Kidney (tissue), 14 donors: ENCODE measurements around the gene ZDHHC14. TPM values are rescaled to one million over a fixed set of nuclear protein-coding genes. Genes with fewer than 3 reads are reported as not detected.
"Not testable (repeated sequence)": the region's sequence is repeated elsewhere in the genome, so short reads cannot be mapped to it uniquely, and the experiment has no call there.

Source experiments
- DNase-seq, 5 donors: peaks; one replicate each; pipeline ENCODE4 v3.0.0-alpha.2; 2013 to 2020
- FAIRE-seq: peaks from 2 replicates; lab custom pipeline; 2012; peaks lifted over from hg19 to GRCh38; lab: Jason Lieb, UNC
- H3K27ac ChIP-seq, 2 donors: one replicate each; pipeline ENCODE4 v1.7.0; 2013; ENCODE audit warnings: low read depth in 2 of 2, low read length in 2 of 2, inconsistent platforms in 1 of 2
- H3K27me3 ChIP-seq: one replicate; pipeline ENCODE4 v1.7.1; 2013; ENCODE audit warnings: low read length, inconsistent platforms; ENCODE audit not compliant: control insufficient read depth, insufficient read depth
- H3K36me3 ChIP-seq, 3 donors: one replicate each; pipeline versions ENCODE4 v1.7.0 to v1.7.1; 2013; ENCODE audit warnings: low read length in 3 of 3, control low read depth in 1 of 3, inconsistent platforms in 1 of 3; ENCODE audit not compliant: insufficient read depth in 3 of 3, control insufficient read depth in 2 of 3
- H3K4me1 ChIP-seq, 3 donors: one replicate each; pipeline versions ENCODE4 v1.7.0 to v1.7.1; 2013; ENCODE audit warnings: low read length in 3 of 3, inconsistent platforms in 1 of 3, low read depth in 1 of 3; ENCODE audit not compliant: control insufficient read depth in 2 of 3, insufficient read depth in 2 of 3
- H3K4me3 ChIP-seq, 3 donors: one replicate each; pipeline versions ENCODE4 v1.7.0 to v1.8.1; 2013; ENCODE audit warnings: low read length in 3 of 3, control low read depth in 1 of 3, inconsistent platforms in 1 of 3
- H3K9ac ChIP-seq, 3 donors: one replicate each; pipeline versions ENCODE4 v1.7.0 to v1.7.1; 2013; ENCODE audit warnings: low read length in 3 of 3, control low read depth in 1 of 3, inconsistent platforms in 1 of 3
- H3K9me3 ChIP-seq, 3 donors: one replicate each; pipeline versions ENCODE4 v1.7.0 to v1.7.1; 2013; ENCODE audit warnings: low read length in 3 of 3, control low read depth in 1 of 3, inconsistent platforms in 1 of 3; ENCODE audit not compliant: control insufficient read depth in 2 of 3, insufficient read depth in 1 of 3
- intact Hi-C: fragments of 100-400 bp; cut with DNase I; formaldehyde crosslinking; loops from one replicate; pipeline ENCODE4 v1.11.1; 2022
- polyA plus RNA-seq: library from polyadenylated mRNA; stranded (reverse); fragments of 350-450 nt; fragmentation: Illumina TruSeq; extraction: RNeasy Lipid Tissue Mini Kit (QIAGEN cat#74804); gene quantifications from one replicate; pipeline ENCODE4 v1.2.3, GENCODE V29; 2014; ENCODE audit warnings: low read depth, low replicate concordance; ENCODE audit not compliant: insufficient read depth
- total RNA-seq: library from RNA; stranded (reverse); fragmentation: NEBNext Ultra II Directional; extraction: Animal tissue kit (Norgen Biotek cat#: 25700); gene quantifications from one replicate; pipeline ENCODE4 v1.2.1, GENCODE V29; 2021
- TF ChIP-seq, protein P1 (sequence below): IDR thresholded peaks from 3 replicates; pipeline ENCODE4 v1.5.1; 2012; ENCODE audit warnings: mild to moderate bottlenecking, moderate library complexity, borderline replicate concordance; ENCODE audit not compliant: insufficient read depth; ENCODE audit errors: extremely low read depth
- donor health status: control.
- donor health status: control.
- donor health status: control.
- donor health status: control.
- donor health status: control.
- donor health status: DM: yes; HTN: yes; CAD: no.
- donor health status: Normal renal cell carcinoma (clear cell type).

The ZDHHC14 gene
- total and polyA plus RNA-seq, 2 donors from 2014 or later, result 13.5 to 26.7 TPM

GRCh38 chr6:157406661-157407060 lies 25.7 kb downstream of the ZDHHC14 start:
- no peaks in the 10 kb centered on the region for H3K4me1 ChIP-seq
- no peak for FAIRE-seq
- H3K9me3 ChIP-seq, result no peaks in the 10 kb centered on the region
- H3K9ac ChIP-seq, result no peak overlapping the region
- TF ChIP-seq, protein P1, sequence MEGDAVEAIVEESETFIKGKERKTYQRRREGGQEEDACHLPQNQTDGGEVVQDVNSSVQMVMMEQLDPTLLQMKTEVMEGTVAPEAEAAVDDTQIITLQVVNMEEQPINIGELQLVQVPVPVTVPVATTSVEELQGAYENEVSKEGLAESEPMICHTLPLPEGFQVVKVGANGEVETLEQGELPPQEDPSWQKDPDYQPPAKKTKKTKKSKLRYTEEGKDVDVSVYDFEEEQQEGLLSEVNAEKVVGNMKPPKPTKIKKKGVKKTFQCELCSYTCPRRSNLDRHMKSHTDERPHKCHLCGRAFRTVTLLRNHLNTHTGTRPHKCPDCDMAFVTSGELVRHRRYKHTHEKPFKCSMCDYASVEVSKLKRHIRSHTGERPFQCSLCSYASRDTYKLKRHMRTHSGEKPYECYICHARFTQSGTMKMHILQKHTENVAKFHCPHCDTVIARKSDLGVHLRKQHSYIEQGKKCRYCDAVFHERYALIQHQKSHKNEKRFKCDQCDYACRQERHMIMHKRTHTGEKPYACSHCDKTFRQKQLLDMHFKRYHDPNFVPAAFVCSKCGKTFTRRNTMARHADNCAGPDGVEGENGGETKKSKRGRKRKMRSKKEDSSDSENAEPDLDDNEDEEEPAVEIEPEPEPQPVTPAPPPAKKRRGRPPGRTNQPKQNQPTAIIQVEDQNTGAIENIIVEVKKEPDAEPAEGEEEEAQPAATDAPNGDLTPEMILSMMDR, result no peak
- DNase-seq, result no peak
- intact Hi-C loops, result no loop called here
- peaks cover 0 to 4% (median 0%) of the 10 kb centered on the region in 3 donors for H3K36me3 ChIP-seq
- no peaks in the 10 kb centered on the region for H3K27me3 ChIP-seq
- H3K4me3 ChIP-seq, result no peak overlapping the region
- no peak overlapping the region for H3K27ac ChIP-seq

DNA sequence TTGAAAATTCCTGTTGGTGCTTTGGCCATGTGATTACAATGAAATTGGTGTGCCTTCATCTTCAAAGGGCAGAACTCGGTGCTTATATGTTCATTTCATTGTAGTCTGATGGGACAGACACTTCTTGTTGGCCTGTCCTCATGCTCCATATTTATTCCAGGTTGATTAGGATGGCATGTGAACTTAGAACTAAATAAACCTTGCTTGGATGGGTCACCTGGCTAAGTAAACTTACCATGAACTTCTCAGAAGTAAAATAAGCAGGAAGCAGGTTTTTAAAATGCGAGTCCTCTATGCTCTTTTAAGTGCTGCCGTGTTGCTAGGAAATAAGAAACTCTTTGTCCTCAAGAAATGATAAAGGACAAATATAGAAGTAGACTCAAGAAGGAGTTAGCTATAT lies 26.7 kb downstream of the ZDHHC14 start:
- Histone ChIP-seq H3K27ac (no peak overlapping the region), H3K9ac (no peak overlapping the region), H3K9me3 (no peaks in the 10 kb centered on the region), H3K4me1 (no peaks in the 10 kb centered on the region), H3K4me3 (no peak overlapping the region), H3K36me3 (no peaks in the 10 kb centered on the region), H3K27me3 (no peaks in the 10 kb centered on the region)
- DNase-seq (no peak), FAIRE-seq (no peak)
- intact Hi-C loops, result no loop called here
- TF ChIP-seq, protein P1, result no peak

DNA sequence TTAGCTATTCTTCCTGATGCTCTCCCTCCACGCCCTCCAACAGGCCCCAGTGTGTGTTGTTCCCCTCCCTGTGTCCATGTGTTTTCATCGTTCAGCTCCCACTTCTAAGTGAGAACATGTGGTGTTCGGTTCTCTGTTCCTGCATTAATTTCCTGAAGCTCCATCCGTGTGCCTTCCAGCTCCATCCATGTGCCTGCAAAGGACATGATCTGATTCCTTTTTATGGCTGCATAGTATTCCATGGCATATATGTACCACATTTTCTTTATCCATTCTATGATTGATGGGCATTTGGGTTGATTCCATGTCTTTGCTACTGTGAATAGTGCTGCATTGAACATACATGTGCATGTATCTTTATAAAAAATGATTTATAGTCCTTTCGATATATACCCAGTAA lies 27.4 kb downstream of the ZDHHC14 start:
- H3K4me3 ChIP-seq, H3K4me1 ChIP-seq, DNase-seq, H3K9me3 ChIP-seq, H3K36me3 ChIP-seq, intact Hi-C loops, H3K9ac ChIP-seq, H3K27me3 ChIP-seq, H3K27ac ChIP-seq, FAIRE-seq: not testable (repeated sequence)

- Histone ChIP-seq H3K4me1 (no peaks in the 10 kb centered on the region), H3K4me3 (no peak overlapping the region), H3K36me3 (no peaks in the 10 kb centered on the region), H3K9ac (no peak overlapping the region), H3K9me3 (no peaks in the 10 kb centered on the region), H3K27ac (no peak overlapping the region), H3K27me3 (no peaks in the 10 kb centered on the region)
- intact Hi-C loops, result no loop called here
- DNase-seq, result no peak
- FAIRE-seq, result no peak
- TF ChIP-seq, protein P1, result no peak
Observed at GRCh38 chr6:157410045-157410444, 29.1 kb downstream of the ZDHHC14 start.
